Measurements from ENCODE around the gene FMN1.

GRCh38 chr15:32943711-32944110 is 250.8 kb downstream of the FMN1 start:
- TF ChIP-seq, protein P1, sequence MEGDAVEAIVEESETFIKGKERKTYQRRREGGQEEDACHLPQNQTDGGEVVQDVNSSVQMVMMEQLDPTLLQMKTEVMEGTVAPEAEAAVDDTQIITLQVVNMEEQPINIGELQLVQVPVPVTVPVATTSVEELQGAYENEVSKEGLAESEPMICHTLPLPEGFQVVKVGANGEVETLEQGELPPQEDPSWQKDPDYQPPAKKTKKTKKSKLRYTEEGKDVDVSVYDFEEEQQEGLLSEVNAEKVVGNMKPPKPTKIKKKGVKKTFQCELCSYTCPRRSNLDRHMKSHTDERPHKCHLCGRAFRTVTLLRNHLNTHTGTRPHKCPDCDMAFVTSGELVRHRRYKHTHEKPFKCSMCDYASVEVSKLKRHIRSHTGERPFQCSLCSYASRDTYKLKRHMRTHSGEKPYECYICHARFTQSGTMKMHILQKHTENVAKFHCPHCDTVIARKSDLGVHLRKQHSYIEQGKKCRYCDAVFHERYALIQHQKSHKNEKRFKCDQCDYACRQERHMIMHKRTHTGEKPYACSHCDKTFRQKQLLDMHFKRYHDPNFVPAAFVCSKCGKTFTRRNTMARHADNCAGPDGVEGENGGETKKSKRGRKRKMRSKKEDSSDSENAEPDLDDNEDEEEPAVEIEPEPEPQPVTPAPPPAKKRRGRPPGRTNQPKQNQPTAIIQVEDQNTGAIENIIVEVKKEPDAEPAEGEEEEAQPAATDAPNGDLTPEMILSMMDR (IDR thresholded peaks at IDR 0.05) = no peak
- no peak for TF ChIP-seq POLR2A (IDR thresholded peaks at IDR 0.05)
- TF ChIP-seq POLR2AphosphoS5 (IDR thresholded peaks at IDR 0.05; ENCODE audit: insufficient read depth in 1 of 2, low read depth in 1 of 2) = no peak

Data from vagina (tissue), 2 donors.